Peyer's patch (tissue), 4 donors: Measurements from ENCODE around the gene POU2AF2. TPM values are rescaled to one million over a fixed set of nuclear protein-coding genes. Genes with fewer than 3 reads are reported as not detected.

ENCODE experiments used
- DNase-seq, 3 donors: peaks; one replicate each; pipeline ENCODE4 v3.0.0-alpha.2; 2017 to 2019
- H3K27ac ChIP-seq, 4 donors: fragments of 200-600 bp; sonication (generic); one replicate each; pipeline ENCODE4 v1.5.1; 2016 to 2019
- H3K27me3 ChIP-seq, 2 donors: fragments of 200-600 bp; sonication (generic); one replicate each; pipeline ENCODE4 v1.5.1; 2019
- H3K36me3 ChIP-seq, 3 donors: fragments of 200-600 bp; sonication (generic); one replicate each; pipeline ENCODE4 v1.5.1; 2016 to 2019
- H3K4me1 ChIP-seq, 4 donors: fragments of 200-600 bp; sonication (generic); one replicate each; pipeline ENCODE4 v1.5.1; 2016 to 2019
- H3K4me3 ChIP-seq, 4 donors: fragments of 200-600 bp; sonication (generic); 1 replicate in 3 of 4; 2 replicates in 1 of 4; pipeline ENCODE4 v1.5.1; 2016 to 2019; ENCODE audit warnings: mild to moderate bottlenecking in 1 of 4
- H3K9me3 ChIP-seq, 4 donors: fragments of 200-600 bp; sonication (generic); one replicate each; pipeline ENCODE4 v1.5.1; 2016 to 2019; ENCODE audit warnings: mild to moderate bottlenecking in 1 of 4
- CTCF ChIP-seq, 6 experiments: fragments of 450-650 bp in 4 of 6; fragments of 200-600 bp in 2 of 6; sonication (generic) in 1 of 6; IDR thresholded peaks; one replicate each; pipeline ENCODE4 v1.5.1; 2017 to 2019; ENCODE audit warnings: antibody characterized with exemption in 6 of 6, mild to moderate bottlenecking in 3 of 6, moderate library complexity in 1 of 6
- POLR2A ChIP-seq, 2 donors: fragments of 450-650 bp; IDR thresholded peaks; one replicate each; pipeline ENCODE4 v1.5.1; 2017; ENCODE audit warnings: antibody characterized with exemption in 2 of 2, mild to moderate bottlenecking in 2 of 2, moderate library complexity in 2 of 2
- total RNA-seq, 4 donors: library from RNA; depleted of rRNA; stranded (reverse); fragments of >200 nt; gene quantifications; one replicate each; pipeline ENCODE4 v1.1.0, GENCODE V29; 2016

Gene POU2AF2
- total RNA-seq, 4 donors from 2014 or later, result 1.2 to 4.4 TPM; not detected in 2

GRCh38 chr11:111324277-111324720 lies 78.8 kb downstream of the POU2AF2 start:
- Histone ChIP-seq H3K9me3 (no peaks in the 10 kb centered on the region), H3K27ac (no peak overlapping the region), H3K4me3 (no peak overlapping the region), H3K36me3 (no peaks in the 10 kb centered on the region), H3K4me1 (peaks cover 0 to 6% (median 0%) of the 10 kb centered on the region in 4 donors), H3K27me3 (no peaks in the 10 kb centered on the region)
- DNase-seq, result no peak
- TF ChIP-seq POLR2A (IDR thresholded peaks at IDR 0.05), result no peak
- no peak for TF ChIP-seq CTCF (IDR thresholded peaks at IDR 0.05)

- no peak for DNase-seq
- Histone ChIP-seq H3K27me3 (no peaks in the 10 kb centered on the region), H3K4me1 (peaks cover 0 to 6% (median 0%) of the 10 kb centered on the region in 4 donors), H3K27ac (no peak overlapping the region), H3K36me3 (no peaks in the 10 kb centered on the region), H3K4me3 (no peak overlapping the region), H3K9me3 (no peaks in the 10 kb centered on the region)
- no peak for TF ChIP-seq CTCF (IDR thresholded peaks at IDR 0.05)
- TF ChIP-seq POLR2A (IDR thresholded peaks at IDR 0.05), result no peak
These were observed 79.7 kb downstream of the POU2AF2 start for GRCh38 chr11:111325259-111325658.

- Histone ChIP-seq H3K9me3 (no peaks in the 10 kb centered on the region), H3K4me1 (peaks cover 0 to 6% (median 0%) of the 10 kb centered on the region in 4 donors), H3K27me3 (no peaks in the 10 kb centered on the region), H3K36me3 (no peaks in the 10 kb centered on the region), H3K27ac (no peak overlapping the region), H3K4me3 (no peak overlapping the region)
- no peak for DNase-seq
- TF ChIP-seq POLR2A (IDR thresholded peaks at IDR 0.05) (no peak), CTCF (IDR thresholded peaks at IDR 0.05) (no peak)
These were observed 81.3 kb downstream of the POU2AF2 start for GRCh38 chr11:111326824-111327223.

- Histone ChIP-seq H3K27me3 (no peaks in the 10 kb centered on the region), H3K4me1 (peaks cover 0 to 6% (median 0%) of the 10 kb centered on the region in 4 donors), H3K4me3 (no peak overlapping the region), H3K36me3 (no peaks in the 10 kb centered on the region), H3K27ac (no peak overlapping the region), H3K9me3 (no peaks in the 10 kb centered on the region)
- no peak for DNase-seq
- no peak for TF ChIP-seq CTCF (IDR thresholded peaks at IDR 0.05)
- TF ChIP-seq POLR2A (IDR thresholded peaks at IDR 0.05), result no peak
These were observed 82.5 kb downstream of the POU2AF2 start for GRCh38 chr11:111327908-111328624.

GRCh38 chr11:111329306-111330204 lies 84.0 kb downstream of the POU2AF2 start:
- H3K27me3 ChIP-seq, result no peaks in the 10 kb centered on the region
- H3K9me3 ChIP-seq, result no peaks in the 10 kb centered on the region
- no peak for DNase-seq
- no peak overlapping the region for H3K27ac ChIP-seq
- H3K36me3 ChIP-seq, result no peaks in the 10 kb centered on the region
- TF ChIP-seq CTCF (IDR thresholded peaks at IDR 0.05) (no peak), POLR2A (IDR thresholded peaks at IDR 0.05) (no peak)
- peaks cover 0 to 14% (median 2%) of the 10 kb centered on the region in 4 donors for H3K4me1 ChIP-seq
- no peak overlapping the region for H3K4me3 ChIP-seq
